CD4-positive, alpha-beta T cell treated with Interleukin-15 for 4 hours (primary cell): ENCODE measurements around the gene NME1.
A peak's percentile ranks its signal among the peaks of the same experiment; 100 is the strongest.

Source experiments
- DNase-seq: peaks from one replicate; pipeline ENCODE4 v3.0.0-alpha.2; 2020; ENCODE audit warnings: low spot score

Gene NME1

DNA sequence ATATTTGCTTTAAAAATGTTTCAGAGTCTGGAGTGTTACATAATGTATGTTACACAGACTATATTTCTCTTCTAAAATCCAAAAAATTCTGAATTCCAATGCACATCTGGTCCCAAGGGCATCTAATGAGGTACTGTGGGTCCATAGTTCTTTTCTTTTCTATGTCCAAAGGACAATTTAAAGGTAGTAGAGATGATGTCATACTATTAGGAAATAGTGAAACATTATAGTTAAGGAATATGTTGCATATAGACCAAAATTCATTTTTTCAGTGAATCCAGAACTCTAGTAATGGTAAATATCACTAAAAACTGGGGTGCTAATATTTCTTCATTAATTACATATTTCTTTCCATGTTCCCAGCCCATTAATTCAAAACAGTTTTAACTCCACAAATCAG, 35.8 kb downstream of the NME1 start:
- no peak for DNase-seq

DNA sequence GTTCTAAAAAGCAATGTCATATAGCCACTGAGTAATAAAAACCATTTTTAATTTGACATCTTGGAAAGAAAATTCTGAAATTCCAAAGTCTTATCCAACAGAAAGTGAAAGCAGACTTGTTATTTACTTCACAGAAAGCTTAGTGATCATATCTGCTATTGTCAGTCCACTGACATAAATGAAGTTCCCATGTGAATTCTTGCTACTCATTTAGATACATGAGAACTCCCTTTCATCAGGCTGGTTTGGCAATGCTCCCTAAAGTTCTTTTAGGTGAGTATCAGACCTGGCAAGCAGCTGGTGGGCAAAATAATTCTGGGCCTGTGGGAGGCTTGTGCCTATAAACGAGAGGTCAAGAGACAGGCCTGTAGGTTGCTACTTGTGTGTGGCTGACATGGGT, 36.3 kb downstream of the NME1 start:
- no peak for DNase-seq

DNA sequence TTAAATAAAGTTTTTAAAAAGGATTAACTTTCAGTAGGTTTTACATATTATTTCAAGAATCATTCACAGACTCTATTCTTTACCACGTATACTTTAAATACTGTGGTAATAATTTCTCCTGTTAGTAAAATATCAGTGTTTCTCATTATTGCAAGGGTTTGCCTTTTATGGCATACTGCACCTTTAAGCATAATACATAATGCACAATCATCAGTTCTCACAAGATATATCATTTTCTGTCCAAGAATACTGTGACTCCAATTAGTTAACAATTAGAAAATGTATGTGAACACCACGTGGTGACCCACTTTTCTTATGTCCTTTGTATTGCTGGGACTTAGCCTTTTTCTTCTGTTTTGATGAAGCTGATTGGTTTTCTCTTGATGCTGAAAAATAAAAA, 38.5 kb downstream of the NME1 start:
- DNase-seq = no peak

DNA sequence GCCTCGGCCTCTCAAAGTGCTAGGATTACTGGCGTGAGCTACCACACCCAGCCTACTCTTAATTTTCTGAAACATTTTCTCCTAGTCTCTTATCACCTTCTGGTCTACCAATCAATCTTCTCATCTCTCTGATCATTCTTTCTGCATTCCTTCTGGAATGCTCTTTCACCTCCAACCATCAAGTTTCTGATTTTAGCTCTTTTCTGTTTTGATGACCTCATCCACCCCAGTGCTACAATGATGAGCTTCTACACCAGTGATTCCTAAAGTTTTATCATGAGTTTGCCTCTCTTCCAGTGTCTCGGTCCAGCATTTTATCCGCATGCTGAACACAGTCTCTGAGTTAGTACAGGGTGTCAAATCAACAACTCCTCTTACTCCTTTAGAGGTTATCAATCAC, 44.4 kb downstream of the NME1 start:
- no peak for DNase-seq

DNA sequence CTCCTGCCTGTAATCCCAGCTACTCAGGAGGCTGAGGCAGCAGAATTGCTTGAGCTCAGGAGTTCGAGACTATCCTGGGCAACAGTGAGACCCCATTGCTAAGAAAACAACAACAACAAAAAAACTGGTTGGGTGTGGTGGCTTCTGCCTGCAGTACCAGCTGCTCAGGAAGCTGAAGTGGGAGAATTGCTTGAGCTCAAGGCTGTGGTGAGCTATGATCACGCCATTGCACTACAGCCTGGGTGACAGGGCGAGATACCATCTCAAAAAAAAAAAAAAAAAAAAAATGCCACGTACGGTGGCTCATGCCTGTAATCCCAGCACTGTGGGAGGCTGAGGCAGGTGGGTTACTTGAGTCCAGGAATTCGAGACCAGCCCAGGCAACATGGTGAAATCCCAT, 46.9 kb downstream of the NME1 start:
- peak; percentile 13 for DNase-seq

DNA sequence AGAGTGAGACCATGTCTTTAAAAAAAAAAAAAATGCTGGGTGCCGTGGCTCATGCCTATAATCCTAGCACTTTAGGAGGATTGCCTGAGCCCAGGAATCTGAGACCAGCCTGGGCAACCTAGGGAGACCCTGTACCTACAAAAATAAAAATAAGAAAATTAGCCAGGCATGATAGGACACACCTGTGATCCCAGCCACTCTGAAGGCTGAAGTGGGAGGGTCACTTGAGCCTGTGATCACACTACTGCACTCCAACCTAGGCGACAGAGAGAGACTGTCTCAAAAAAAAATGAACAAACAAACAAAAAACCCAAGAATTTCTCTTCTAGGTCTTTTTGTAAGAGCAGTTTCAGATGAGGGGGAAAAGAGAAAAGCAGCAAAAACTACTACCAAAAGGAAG, 47.5 kb downstream of the NME1 start:
- no peak for DNase-seq

DNA sequence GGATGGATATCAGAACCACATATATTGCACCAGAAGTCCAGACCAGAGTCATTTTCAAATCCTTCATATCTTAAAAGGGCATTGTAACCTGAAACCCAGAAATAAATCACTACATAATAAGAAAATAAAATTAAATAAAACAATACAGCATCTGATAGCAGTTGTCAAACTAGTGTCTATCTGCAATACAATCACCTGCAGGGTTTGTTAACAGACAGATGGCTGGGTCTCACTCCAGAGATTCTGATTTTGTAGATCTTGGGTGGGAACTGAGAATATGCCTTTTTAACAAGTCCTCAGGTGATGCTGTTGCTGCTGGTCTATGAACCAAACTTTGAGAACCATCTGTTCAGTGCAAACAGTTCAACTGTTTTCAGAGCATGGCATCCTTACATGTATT, 50.5 kb downstream of the NME1 start:
- no peak for DNase-seq
